Astrocyte (in vitro differentiated cells and primary cell): ENCODE data around the gene MAPKAP1.

ENCODE experiments used
- EZH2 ChIP-seq: IDR thresholded peaks from 2 replicates; pipeline ENCODE4 v1.6.1; 2012; ENCODE audit warnings: mild to moderate bottlenecking, low read length, inconsistent platforms; ENCODE audit not compliant: insufficient read depth
- TF ChIP-seq, protein P1 (sequence below): IDR thresholded peaks from 2 replicates; pipeline ENCODE4 v1.5.1; 2011; ENCODE audit warnings: low read depth, mild to moderate bottlenecking, inconsistent platforms, low read length, moderate library complexity; ENCODE audit not compliant: insufficient read depth

- TF ChIP-seq, protein P1, sequence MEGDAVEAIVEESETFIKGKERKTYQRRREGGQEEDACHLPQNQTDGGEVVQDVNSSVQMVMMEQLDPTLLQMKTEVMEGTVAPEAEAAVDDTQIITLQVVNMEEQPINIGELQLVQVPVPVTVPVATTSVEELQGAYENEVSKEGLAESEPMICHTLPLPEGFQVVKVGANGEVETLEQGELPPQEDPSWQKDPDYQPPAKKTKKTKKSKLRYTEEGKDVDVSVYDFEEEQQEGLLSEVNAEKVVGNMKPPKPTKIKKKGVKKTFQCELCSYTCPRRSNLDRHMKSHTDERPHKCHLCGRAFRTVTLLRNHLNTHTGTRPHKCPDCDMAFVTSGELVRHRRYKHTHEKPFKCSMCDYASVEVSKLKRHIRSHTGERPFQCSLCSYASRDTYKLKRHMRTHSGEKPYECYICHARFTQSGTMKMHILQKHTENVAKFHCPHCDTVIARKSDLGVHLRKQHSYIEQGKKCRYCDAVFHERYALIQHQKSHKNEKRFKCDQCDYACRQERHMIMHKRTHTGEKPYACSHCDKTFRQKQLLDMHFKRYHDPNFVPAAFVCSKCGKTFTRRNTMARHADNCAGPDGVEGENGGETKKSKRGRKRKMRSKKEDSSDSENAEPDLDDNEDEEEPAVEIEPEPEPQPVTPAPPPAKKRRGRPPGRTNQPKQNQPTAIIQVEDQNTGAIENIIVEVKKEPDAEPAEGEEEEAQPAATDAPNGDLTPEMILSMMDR, result no peak
- TF ChIP-seq EZH2, result no peak
Observed at GRCh38 chr9:125681086-125681622, 25.9 kb downstream of the MAPKAP1 start.
